LNCAP (cell line): ENCODE results near the gene CHAF1B.

Experiments used
- CTCF ChIP-seq: fragments of 450-650 bp; IDR thresholded peaks from 2 replicates; pipeline ENCODE4 v1.5.1; 2017; ENCODE audit warnings: mild to moderate bottlenecking

CHAF1B gene

GRCh38 chr21:36451506-36451905 lies 66.3 kb downstream of the CHAF1B start:
- no peak for TF ChIP-seq CTCF

- no peak for TF ChIP-seq CTCF
Measured at GRCh38 chr21:36452281-36452825, 67.2 kb downstream of the CHAF1B start.

GRCh38 chr21:36454093-36454531 lies 68.9 kb downstream of the CHAF1B start:
- TF ChIP-seq CTCF = no peak

- no peak for TF ChIP-seq CTCF
Measured at GRCh38 chr21:36454706-36455105, 69.5 kb downstream of the CHAF1B start.

- no peak for TF ChIP-seq CTCF
Measured at GRCh38 chr21:36456729-36457414, 71.7 kb downstream of the CHAF1B start.

- TF ChIP-seq CTCF = no peak
Measured at GRCh38 chr21:36459098-36459497, 73.9 kb downstream of the CHAF1B start.

GRCh38 chr21:36460866-36461265 lies 75.7 kb downstream of the CHAF1B start:
- no peak for TF ChIP-seq CTCF
